GM18858 (cell line): ENCODE measurements around the gene IL10RA.
"Not testable (repeated sequence)": the region's sequence is repeated elsewhere in the genome, so short reads cannot be mapped to it uniquely, and the experiment has no call there.

Experiments used
- ATAC-seq: cut with Tn5 transposase; IDR thresholded peaks from one replicate; pipeline ENCODE4 v1.9.1; 2021; ENCODE audit not compliant: unreplicated experiment

IL10RA gene

DNA sequence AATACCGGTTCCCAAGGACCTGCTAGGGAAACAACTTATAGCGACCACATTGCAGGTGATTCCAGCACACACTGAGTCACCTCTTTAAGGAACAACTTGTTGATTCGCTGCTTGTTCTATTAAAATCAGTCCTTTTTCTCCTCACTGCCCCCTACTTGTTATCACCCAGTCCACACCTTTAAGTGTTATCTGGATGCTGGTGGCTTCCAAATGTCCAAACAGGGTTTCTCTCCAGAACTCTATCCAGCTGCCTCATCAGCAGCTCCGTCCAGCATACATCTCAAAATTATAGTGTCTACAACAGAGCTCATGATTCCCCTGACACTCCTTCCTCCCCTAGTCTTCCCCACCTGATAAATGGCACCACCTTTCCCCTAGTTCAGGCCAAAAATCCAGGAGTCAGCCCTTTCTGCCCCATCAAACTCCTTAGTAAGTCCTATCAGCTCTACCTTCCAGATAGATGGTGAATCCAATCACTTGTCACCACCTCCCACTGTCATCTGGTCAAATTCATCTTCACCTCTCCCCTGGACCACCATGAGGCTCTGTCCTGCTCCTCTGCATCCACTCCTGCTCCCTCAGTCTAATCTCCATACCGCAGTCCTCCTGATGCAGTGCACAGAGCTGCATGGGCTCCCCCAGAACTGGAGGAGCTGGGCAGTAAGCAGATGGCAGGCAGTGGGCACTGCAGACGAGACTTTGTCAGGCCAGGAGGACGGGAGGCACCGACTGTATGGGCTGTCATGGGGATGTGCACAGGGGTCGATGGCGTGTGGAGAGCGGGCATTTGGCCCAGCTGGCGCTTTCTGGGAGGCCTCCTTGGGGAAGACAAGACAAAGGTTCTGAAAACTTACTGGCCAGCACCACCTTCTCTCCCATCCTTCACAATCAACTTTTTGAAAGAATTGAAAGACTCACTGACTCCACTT, 19.3 kb downstream of the IL10RA start:
- no peak for ATAC-seq

DNA sequence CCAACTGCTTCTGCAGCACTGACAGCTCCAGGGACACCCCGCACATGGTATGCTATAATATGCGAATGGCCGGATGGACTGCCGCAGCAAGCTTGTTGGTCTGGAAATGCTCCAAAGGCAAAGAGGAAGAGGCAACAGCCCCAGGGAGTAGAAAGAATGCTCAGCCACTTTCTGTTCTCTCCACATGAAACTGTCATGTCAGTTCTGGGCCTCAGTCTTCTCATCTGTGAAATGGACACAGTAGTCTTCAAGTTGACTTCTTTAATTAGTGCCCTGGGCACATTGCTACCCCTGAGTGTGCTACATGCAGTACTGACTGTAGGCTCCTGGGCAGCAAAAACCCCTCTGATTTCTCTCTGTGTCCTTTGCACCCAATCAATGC, 19.9 kb downstream of the IL10RA start:
- no peak for ATAC-seq

DNA sequence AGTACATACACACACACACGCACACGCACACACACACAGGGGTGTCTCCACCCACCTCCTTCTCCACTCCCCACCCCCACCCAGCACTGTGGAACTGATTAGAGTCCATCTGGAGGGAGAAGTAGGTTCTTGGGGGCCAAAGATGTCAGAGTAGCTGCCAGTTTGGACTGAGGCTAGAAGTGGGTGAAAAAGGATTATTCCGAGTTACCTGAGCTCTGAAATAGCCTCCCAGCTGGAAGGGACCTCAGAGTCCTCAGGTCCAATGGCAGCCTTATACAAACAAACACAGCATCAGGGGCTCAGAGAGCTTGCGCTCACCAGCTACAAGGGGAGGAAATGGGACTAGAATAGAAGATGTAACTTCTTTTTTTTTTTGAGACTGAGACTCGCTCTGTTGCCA, 20.8 kb downstream of the IL10RA start:
- no peak for ATAC-seq

DNA sequence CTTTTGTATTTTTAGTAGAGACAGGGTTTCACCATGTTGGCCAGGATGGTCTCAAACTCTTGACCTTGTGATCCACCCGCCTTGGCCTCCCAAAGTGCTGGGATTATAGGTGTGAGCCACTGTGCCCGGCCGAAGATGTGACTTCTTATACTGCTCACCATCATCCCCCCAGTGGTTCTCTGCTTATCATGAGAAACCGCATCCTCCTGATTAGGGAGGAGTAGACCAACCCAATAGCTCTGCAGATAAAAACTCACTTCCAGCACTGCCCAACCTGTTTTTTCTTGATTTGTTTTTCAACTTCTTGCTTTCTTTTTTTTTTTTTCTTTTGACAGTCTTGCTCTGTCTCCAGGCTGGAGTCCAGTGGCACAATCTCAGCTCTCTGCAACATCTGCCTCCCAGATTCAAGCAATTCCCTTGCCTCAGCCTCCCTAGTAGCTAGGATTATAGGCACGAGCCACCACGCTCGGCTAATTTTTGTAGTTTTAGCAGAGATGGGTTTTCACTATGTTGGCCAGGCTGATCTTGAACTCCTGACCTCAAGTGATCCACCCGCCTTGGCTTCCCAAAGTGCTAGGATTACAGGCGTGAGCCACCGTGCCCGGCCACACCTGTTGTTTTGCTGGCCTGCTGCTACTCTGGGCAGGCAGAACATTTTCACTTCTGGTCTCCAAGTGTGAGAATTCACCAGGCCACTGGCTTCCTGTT, 21.5 kb downstream of the IL10RA start:
- ATAC-seq, result not testable (repeated sequence)

DNA sequence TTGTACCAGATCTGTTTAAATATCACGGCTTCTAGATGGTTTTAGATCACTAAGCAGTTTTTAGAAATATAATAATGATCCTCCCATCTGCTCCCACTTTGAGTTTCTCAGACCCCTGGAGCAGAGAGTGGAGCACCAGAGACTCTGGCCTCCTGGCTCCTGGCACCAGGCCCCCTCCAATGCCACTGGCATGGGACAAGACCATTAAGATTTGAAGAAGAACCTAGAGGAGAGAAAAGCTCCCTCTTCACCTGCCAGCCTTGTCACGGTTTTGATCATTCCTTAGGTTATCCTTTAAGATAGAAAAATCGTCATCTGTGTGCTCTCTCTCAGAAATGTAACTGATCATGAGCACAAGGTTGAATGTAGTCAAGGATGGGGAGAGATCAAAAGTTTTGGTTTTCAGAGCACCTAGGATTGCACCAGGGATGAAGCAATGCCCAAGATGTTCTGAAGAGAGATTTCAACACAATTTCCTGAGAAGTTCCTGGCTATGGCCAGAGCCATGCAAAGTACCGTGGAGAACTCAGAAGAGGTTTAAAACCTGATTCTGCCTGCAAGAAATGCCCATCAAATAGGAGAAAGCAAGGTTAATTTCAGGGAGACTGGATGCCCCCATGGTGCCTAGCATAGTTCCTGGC, 22.2 kb downstream of the IL10RA start:
- no peak for ATAC-seq

DNA sequence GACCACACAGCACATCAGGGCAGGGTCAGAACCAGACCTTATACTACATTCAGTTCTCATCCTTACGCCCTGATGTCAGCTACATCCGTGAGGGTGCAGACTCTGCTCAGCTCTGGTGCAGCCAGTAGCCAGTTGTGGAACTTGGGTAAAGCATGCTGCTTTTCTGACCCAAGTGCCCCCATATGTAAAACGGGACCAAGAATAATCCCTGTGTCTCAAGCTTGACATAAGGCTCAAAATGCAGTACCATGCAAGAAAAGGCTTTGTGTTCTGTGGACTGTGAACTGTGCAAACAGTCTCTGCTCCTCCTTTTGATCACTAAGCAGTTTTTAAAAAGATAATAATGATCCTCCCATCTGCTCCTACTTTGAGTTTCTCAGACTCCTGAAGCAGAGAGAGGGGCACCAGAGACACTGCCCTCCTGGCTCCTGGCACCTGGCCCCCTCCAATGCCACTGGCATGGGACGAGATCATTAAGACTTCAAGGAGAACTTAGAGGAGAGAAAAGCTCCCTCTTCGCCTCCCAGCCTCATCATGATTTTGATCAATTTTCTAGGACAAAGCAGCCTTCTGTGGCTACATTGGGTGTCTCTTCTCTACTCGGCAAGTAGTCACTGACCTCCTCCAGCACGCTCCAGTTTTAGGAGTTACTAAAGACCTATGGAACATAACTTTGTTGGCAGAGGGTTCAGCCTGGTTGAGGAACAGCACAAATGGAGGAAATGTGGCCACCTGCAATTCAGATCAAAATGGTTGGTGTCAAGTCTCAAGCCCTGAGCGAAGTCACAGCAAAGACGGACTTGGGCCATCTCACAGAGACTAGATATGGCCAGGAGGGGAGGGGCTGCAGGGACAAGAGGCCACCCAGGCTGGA, 23.9 kb downstream of the IL10RA start:
- ATAC-seq, result no peak

DNA sequence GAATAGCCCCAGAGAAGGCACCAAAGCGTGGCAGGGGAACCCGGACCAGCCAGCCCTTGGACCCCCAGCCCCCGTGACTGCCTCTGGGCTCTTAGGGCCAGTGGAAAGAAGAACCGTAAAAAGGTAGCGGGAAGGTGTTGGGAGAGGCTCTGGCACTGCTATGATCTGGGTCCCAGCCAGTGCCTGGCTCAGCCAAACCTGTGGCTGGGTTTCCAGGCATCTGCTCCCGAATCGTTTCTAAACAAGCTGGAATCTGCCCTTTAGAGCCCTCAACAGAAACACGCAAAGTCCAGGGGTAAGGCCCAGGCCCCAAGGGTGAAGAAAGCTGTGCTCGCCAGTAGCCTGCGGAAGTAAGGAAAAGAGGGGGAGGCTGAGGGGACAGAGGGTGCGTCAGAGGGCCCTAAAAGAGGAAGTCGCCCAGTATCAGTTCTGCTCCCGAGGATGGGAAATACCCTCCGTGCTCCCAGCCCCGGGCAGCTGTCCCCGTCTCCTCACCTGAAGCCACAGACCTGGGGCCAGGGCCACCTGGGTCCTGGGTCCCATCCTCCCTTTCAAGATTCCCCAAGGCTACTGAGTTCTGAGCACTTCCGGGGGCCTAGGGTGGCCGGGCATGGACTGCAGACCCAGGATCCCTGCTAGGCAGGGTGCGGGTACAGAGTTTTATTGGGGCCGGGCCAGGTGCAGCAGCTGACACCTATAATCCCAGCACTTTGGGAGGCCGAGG, 24.7 kb downstream of the IL10RA start:
- ATAC-seq, result peak; percentile 58

DNA sequence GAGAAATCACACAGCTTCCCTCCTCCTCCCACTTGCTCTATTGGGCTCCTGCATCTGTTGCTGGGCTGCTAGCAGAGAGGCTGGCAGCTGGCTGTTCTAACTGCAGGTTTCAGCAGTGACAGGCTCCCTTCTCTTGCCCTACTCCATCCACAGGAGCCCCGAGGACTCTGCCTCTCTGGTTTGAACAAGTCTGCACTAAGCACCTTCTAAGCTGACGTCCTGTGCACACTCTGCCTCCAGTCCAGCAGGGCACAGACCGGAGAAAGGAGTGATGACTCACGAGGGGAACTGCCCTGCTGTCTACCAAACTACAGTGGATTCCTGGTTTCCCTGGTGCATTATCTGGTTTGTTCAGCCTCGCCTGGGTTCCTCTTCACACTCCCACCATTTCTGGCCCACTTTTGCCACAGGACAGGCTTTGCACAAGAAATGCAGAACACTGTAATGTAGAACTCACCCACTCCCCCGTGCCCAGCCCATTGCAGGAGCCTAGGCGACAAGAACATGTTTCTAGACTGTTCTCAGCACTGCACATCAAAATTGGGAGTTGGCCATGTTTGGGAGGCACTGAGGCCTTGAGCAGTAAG, 26.0 kb downstream of the IL10RA start:
- no peak for ATAC-seq

DNA sequence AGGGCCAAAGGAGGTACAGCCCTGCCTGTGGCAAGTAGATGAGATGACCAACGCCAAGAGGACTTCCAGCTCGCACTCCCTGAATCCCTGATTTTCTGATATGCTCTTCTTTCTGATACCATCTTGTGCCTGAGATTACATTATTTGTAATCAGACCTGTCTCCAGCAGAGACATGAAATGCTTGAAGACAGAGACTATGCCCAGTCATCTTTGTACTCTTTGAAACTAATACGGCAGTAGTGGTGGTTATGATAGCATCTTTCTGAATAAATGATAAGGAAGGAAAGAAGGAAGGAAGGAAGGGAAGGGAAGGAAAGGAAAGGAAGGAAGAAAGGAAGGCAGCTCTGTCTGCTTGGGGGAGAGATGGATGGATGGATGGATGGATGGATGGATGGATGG, 27.8 kb downstream of the IL10RA start:
- ATAC-seq, result no peak

DNA sequence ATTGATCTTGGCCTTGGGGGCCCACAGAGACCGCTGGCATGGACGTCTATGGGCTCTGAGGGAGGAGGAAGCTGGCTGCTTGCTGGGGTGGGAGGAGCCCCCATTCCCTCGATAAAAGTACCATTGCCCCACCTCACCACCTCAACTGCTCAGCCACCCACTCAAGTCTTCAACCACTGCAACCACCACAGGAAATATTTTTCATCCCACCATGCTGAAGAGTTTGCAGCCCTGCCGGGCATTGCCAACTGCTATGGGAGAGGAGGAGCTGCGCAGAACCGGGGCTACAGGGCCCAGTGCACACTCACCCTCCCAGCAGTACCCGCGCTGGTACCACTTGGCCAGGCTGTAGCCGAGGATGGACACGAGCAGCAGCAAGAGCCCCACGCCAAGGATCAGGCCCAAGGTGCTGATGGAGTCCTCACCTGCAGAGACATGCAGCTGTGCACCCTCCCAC, 29.2 kb downstream of the IL10RA start:
- ATAC-seq, result no peak

DNA sequence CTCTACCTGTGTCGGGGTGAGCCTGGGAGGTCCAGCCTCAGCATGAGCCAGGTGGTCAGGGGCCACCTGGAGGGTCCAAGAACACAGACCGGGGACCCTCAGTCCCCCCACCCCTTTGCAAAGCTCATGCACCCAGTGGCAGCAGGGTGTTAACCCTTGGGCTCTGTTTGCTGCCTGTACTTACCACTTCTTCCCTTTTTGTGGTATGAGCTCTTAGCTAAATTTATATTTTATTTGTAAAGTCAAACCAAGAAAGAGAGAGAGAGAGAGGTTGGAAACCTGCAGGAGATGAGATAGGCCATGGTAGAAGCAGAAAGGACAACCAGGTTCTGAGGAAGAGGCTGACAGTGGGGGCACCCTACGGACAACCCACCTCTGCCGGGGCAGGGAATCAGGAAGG, 29.9 kb downstream of the IL10RA start:
- ATAC-seq, result no peak

DNA sequence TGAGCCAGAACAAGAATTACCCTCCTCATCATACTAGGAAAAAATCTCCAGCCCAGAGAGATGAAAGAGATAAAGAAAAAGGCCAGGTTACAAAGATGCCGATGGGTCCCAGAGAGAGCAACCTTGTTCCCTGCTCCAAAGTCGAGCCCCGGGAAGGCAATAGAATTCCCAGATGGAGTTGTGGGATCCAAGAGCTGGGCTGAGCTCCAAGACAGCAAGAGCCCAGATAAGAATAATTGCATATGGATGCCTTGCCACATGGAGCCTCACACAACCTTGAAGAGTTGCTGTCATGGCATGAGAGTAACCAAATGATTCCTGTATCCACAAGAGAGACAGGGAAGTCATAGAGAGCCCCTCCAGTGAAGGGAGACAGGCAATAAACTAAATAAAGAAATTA, 30.9 kb downstream of the IL10RA start:
- ATAC-seq, result no peak

DNA sequence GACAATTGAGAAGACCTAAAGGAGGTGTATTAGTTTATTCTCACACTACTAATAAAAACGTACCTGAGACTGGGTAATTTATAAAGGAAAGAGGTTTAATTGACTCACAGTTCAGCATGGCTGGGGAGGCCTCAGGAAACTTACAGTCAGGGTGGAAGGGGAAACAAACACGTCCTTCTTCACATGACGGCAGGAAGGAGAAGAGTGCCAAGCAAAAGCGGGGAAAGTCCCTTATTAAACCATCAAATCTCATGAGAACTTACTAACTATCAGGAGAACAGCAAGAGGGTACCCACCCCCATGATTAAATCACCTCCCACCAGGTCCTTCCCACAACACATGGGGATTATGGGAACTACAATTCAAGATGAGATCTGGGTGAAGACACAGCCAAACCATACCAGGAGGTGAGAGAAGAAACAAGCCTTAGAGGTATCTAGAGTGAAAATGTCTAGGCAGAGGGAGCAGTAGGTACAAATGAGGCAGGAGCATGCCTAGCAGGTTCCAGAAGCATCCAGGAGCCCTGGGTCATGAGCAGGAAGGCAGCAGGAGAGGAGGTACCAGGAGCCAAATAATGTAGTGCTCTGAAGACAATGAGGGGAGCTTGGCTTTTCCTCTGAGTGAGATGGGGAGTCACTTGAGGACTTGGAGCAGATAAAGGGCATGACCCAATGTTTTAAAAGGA, 31.6 kb downstream of the IL10RA start:
- no peak for ATAC-seq

DNA sequence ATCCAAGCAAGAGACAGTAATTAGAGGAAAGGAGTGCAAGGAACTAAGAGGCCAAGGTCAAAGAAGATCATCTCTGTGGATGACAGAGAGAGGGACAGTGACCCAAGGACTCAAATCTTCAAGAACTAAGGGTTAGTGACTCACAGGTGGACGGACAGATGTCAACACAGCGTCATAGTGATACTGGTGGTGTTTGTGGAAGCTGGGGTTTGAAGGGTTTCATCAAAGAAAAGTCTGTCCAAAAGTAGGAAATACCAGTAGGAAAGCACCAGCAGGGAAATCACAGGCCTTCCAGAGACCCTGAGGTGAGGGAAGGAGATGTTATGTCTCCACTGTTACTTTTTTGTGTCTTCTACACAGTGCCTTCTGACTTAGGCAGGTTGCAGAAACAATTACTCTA, 32.2 kb downstream of the IL10RA start:
- no peak for ATAC-seq

DNA sequence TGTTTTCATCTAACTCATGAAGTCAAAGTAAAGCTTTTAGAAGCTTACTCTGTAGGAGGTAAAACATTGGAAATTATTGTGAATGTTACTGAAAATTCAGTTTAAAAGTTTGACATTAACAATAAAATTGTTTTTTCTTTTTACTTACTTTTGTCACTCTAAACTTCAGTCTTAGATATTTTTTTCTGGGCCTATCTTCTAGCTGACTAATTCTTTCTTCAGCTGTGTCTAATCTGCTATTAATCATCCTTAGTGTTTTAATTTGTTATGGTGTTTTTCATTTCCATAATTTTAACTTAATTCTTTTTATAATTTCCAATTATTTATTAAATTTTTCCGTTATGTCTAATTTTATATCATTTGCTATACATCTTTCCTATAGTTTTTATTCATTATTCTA, 35.0 kb downstream of the IL10RA start:
- no peak for ATAC-seq

DNA sequence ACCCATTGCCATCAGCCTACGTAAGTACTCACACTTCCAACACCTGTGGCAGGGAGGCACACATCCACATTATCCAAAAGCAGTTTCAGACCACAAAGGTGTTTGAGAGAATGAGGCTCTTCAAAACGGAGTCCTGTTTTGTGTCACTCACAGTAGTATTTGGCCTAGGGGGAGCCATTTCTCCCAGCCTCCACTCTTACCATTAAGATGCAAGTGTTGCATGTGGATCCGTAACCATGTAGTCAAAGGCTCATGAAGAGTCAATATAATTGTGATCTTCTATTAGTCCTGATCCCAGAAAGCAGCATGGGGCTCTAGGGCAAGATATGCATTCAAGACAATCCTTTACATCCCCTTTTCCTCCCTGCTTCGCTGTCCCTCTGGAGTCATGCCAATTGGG, 41.5 kb downstream of the IL10RA start:
- no peak for ATAC-seq

DNA sequence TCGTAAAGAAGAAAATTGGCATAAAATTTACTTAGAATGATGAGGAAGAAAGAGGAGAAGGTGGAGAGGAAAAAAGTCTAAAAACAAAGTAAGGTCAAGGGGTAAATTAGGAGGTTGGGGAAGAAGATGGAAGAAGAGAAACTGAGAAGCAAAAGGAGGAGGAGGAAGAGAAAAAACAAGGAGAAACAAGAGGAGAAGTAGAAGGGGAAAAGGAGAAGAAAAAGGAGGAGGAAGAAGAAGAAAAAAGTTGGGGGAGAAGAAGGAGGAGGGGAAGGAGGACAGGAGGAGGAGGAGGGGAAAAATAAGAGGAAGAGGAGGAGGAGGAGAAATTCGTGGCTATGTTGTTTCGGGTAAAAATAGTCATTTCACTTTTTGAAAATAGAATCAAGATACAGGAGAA, 42.4 kb downstream of the IL10RA start:
- ATAC-seq, result no peak

DNA sequence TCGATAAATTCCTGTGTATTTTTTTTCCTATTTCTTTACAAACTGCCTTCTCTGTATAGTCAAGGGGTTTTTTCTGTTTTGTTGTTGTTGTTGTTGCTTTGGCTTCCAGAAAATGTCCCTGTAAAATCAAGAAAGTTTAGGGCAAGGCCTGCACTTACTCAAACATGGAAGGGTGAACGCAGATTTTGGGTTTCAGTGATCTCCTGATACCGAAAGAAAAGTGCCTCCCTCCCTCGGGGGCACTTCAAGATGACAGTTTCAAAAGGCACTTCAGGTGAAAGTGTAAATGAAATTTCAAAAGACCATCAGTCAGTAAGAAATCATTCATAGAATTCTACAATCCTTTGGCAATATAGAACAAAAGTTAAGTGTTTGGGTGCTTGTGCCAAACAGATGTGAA, 47.2 kb downstream of the IL10RA start:
- no peak for ATAC-seq

DNA sequence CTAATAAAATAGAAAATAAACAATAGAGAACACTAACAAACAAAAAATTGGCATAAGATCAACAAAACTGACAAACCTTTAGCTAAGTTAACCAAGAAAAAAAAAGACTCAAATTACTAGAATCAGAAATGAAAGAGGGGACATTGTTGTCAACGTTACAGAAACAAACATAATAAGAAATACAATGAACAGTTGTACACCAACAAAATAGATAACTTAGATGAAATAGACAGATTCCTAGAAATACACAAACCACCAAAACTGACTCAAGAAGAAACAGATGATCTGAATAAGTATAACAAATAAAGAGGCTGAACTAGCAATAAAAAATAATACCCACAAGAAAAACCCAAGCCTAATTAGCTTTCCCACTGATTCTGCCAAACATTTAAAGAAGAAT, 55.9 kb downstream of the IL10RA start:
- no peak for ATAC-seq
